ENCODE data around the gene IGF1R. TPM values are rescaled to one million over a fixed set of nuclear protein-coding genes. Genes with fewer than 3 reads are reported as not detected.

IGF1R gene
- total and polyA plus RNA-seq, 5 experiments from 2014 or later: 2.5 to 122 (median 6.3) TPM

GRCh38 chr15:98806275-98806895 lies 158.0 kb downstream of the IGF1R start:
- peaks cover 0 to 7% (median 4%) of the 10 kb centered on the region in 3 donors for H3K36me3 Mint-ChIP-seq
- DNase-seq: no peak
- ATAC-seq: no peak
- POLR2A ChIA-PET: no interaction called here
- H3K4me1 Mint-ChIP-seq: peaks cover 11 to 54% (median 25%) of the 10 kb centered on the region in 4 donors
- peaks cover 0 to 1% (median 0%) of the 10 kb centered on the region in 5 donors for H3K27me3 Mint-ChIP-seq
- no peaks in the 10 kb centered on the region for H3K9me3 Mint-ChIP-seq
- no peak overlapping the region for H3K4me3 Mint-ChIP-seq
- no peak overlapping the region for H3K27ac Mint-ChIP-seq

- no peak for ATAC-seq
- no peak overlapping the region for H3K4me3 Mint-ChIP-seq
- DNase-seq: no peak
- peaks cover 0 to 9% (median 8%) of the 10 kb centered on the region in 3 donors for H3K36me3 Mint-ChIP-seq
- H3K27me3 Mint-ChIP-seq: peaks cover 0 to 1% (median 0%) of the 10 kb centered on the region in 5 donors
- H3K27ac Mint-ChIP-seq: peak overlapping the region in 1 of 10 donors; percentile 8
- H3K9me3 Mint-ChIP-seq: peaks cover 0 to 3% (median 0%) of the 10 kb centered on the region in 9 donors
- H3K4me1 Mint-ChIP-seq: peaks cover 7 to 45% (median 18%) of the 10 kb centered on the region in 4 donors
- POLR2A ChIA-PET: no interaction called here
These were observed 158.9 kb downstream of the IGF1R start for GRCh38 chr15:98807262-98807661.

- POLR2A ChIA-PET: no interaction called here
- H3K27me3 Mint-ChIP-seq: peaks cover 0 to 1% (median 0%) of the 10 kb centered on the region in 5 donors
- peak overlapping the region in 3 of 10 donors; percentile 19 to 32 (median 20) for H3K27ac Mint-ChIP-seq
- no peak for DNase-seq
- peaks cover 5 to 38% (median 14%) of the 10 kb centered on the region in 4 donors for H3K4me1 Mint-ChIP-seq
- peaks cover 0 to 5% (median 0%) of the 10 kb centered on the region in 9 donors for H3K9me3 Mint-ChIP-seq
- H3K36me3 Mint-ChIP-seq: peaks cover 0 to 21% (median 20%) of the 10 kb centered on the region in 3 donors
- ATAC-seq: no peak
- H3K4me3 Mint-ChIP-seq: no peak overlapping the region
These were observed 160.9 kb downstream of the IGF1R start for GRCh38 chr15:98809273-98809672.

GRCh38 chr15:98812716-98813446 lies 164.5 kb downstream of the IGF1R start:
- Mint-ChIP-seq H3K9me3 (peaks cover 0 to 9% (median 2%) of the 10 kb centered on the region in 9 donors), H3K4me3 (no peak overlapping the region), H3K27me3 (peaks cover 0 to 1% (median 0%) of the 10 kb centered on the region in 5 donors), H3K27ac (peak overlapping the region in 1 of 10 donors; percentile 32), H3K36me3 (peaks cover 5 to 43% (median 25%) of the 10 kb centered on the region in 3 donors), H3K4me1 (peaks cover 3 to 25% (median 10%) of the 10 kb centered on the region in 4 donors)
- POLR2A ChIA-PET: no interaction called here
- ATAC-seq (no peak), DNase-seq (no peak)

GRCh38 chr15:98813951-98814350 lies 165.6 kb downstream of the IGF1R start:
- H3K4me3 Mint-ChIP-seq: no peak overlapping the region
- POLR2A ChIA-PET: no interaction called here
- peaks cover 0 to 1% (median 0%) of the 10 kb centered on the region in 5 donors for H3K27me3 Mint-ChIP-seq
- ATAC-seq: no peak
- peaks cover 10 to 49% (median 34%) of the 10 kb centered on the region in 3 donors for H3K36me3 Mint-ChIP-seq
- peaks cover 0 to 14% (median 8%) of the 10 kb centered on the region in 9 donors for H3K9me3 Mint-ChIP-seq
- H3K4me1 Mint-ChIP-seq: peaks cover 3 to 35% (median 16%) of the 10 kb centered on the region in 4 donors
- H3K27ac Mint-ChIP-seq: peak overlapping the region in 1 of 10 donors; percentile 15
- no peak for DNase-seq

- Mint-ChIP-seq H3K9me3 (peaks cover 0 to 19% (median 8%) of the 10 kb centered on the region in 9 donors), H3K27ac (no peak overlapping the region), H3K4me3 (no peak overlapping the region), H3K27me3 (no peaks in the 10 kb centered on the region), H3K4me1 (peaks cover 0 to 27% (median 11%) of the 10 kb centered on the region in 4 donors), H3K36me3 (peaks cover 14 to 56% (median 36%) of the 10 kb centered on the region in 3 donors)
- DNase-seq (no peak), ATAC-seq (no peak)
- POLR2A ChIA-PET: no interaction called here
These were observed 166.9 kb downstream of the IGF1R start for GRCh38 chr15:98815207-98815606.

- no peak for ATAC-seq
- H3K27ac Mint-ChIP-seq: peak overlapping the region in 2 of 10 donors; percentile 8 to 10
- no peak for DNase-seq
- H3K9me3 Mint-ChIP-seq: peaks cover 2 to 41% (median 15%) of the 10 kb centered on the region in 9 donors
- H3K27me3 Mint-ChIP-seq: no peaks in the 10 kb centered on the region
- H3K4me1 Mint-ChIP-seq: peaks cover 0 to 28% (median 16%) of the 10 kb centered on the region in 4 donors
- peaks cover 36 to 68% (median 44%) of the 10 kb centered on the region in 3 donors for H3K36me3 Mint-ChIP-seq
- POLR2A ChIA-PET: no interaction called here
- H3K4me3 Mint-ChIP-seq: no peak overlapping the region
These were observed 169.4 kb downstream of the IGF1R start for GRCh38 chr15:98817745-98818144.

GRCh38 chr15:98823012-98823458 lies 174.7 kb downstream of the IGF1R start:
- Mint-ChIP-seq H3K4me3 (no peak overlapping the region), H3K27me3 (no peaks in the 10 kb centered on the region), H3K4me1 (peaks cover 0 to 16% (median 10%) of the 10 kb centered on the region in 4 donors), H3K9me3 (peaks cover 7 to 82% (median 24%) of the 10 kb centered on the region in 9 donors), H3K36me3 (peaks cover 47 to 89% (median 51%) of the 10 kb centered on the region in 3 donors), H3K27ac (peak overlapping the region in 2 of 10 donors; percentile 7 to 56)
- no peak for ATAC-seq
- POLR2A ChIA-PET: no interaction called here
- DNase-seq: no peak

- peaks cover 7 to 87% (median 23%) of the 10 kb centered on the region in 9 donors for H3K9me3 Mint-ChIP-seq
- no peak overlapping the region for H3K4me3 Mint-ChIP-seq
- DNase-seq: no peak
- no peak overlapping the region for H3K27ac Mint-ChIP-seq
- POLR2A ChIA-PET: no interaction called here
- H3K36me3 Mint-ChIP-seq: peaks cover 46 to 91% (median 52%) of the 10 kb centered on the region in 3 donors
- peaks cover 0 to 10% (median 7%) of the 10 kb centered on the region in 4 donors for H3K4me1 Mint-ChIP-seq
- no peak for ATAC-seq
- no peaks in the 10 kb centered on the region for H3K27me3 Mint-ChIP-seq
These were observed 175.3 kb downstream of the IGF1R start for GRCh38 chr15:98823616-98824015.

GRCh38 chr15:98824595-98824994 lies 176.3 kb downstream of the IGF1R start:
- DNase-seq: no peak
- Mint-ChIP-seq H3K27ac (no peak overlapping the region), H3K4me3 (peak overlapping the region in 1 of 10 donors; percentile 17), H3K9me3 (peaks cover 7 to 92% (median 23%) of the 10 kb centered on the region in 9 donors), H3K4me1 (peaks cover 0 to 8% (median 4%) of the 10 kb centered on the region in 4 donors), H3K36me3 (peaks cover 47 to 92% (median 56%) of the 10 kb centered on the region in 3 donors), H3K27me3 (no peaks in the 10 kb centered on the region)
- POLR2A ChIA-PET: no interaction called here
- ATAC-seq: no peak

- POLR2A ChIA-PET: no interaction called here
- H3K36me3 Mint-ChIP-seq: peaks cover 55 to 94% (median 58%) of the 10 kb centered on the region in 3 donors
- ATAC-seq: no peak
- no peak for DNase-seq
- peaks cover 4 to 96% (median 33%) of the 10 kb centered on the region in 9 donors for H3K9me3 Mint-ChIP-seq
- H3K27ac Mint-ChIP-seq: no peak overlapping the region
- peaks cover 0 to 6% (median 3%) of the 10 kb centered on the region in 4 donors for H3K4me1 Mint-ChIP-seq
- no peaks in the 10 kb centered on the region for H3K27me3 Mint-ChIP-seq
- H3K4me3 Mint-ChIP-seq: no peak overlapping the region
These were observed 178.3 kb downstream of the IGF1R start for GRCh38 chr15:98826658-98827057.

GRCh38 chr15:98827217-98827616 lies 178.9 kb downstream of the IGF1R start:
- POLR2A ChIA-PET: no interaction called here
- Mint-ChIP-seq H3K9me3 (peaks cover 4 to 96% (median 38%) of the 10 kb centered on the region in 9 donors), H3K27me3 (no peaks in the 10 kb centered on the region), H3K4me3 (no peak overlapping the region), H3K4me1 (peaks cover 0 to 6% (median 2%) of the 10 kb centered on the region in 4 donors), H3K36me3 (peaks cover 56 to 94% (median 58%) of the 10 kb centered on the region in 3 donors), H3K27ac (no peak overlapping the region)
- ATAC-seq: no peak
- DNase-seq: no peak
